Activated naive CD4-positive, alpha-beta T cell treated with anti-CD3 and anti-CD28 coated beads for 36 hours (primary cell): ENCODE data around the gene ANKRD44. TPM values are rescaled to one million over a fixed set of nuclear protein-coding genes. Genes with fewer than 3 reads are reported as not detected.
"Not testable (repeated sequence)": the region's sequence is repeated elsewhere in the genome, so short reads cannot be mapped to it uniquely, and the experiment has no call there.

Source experiments
- CTCF ChIA-PET: fragments of 350-600 bp; sonication (Branson Sonifier 250); formaldehyde crosslinking; loops from one replicate; lab custom pipeline; 2021; ENCODE audit warnings: antibody characterized with exemption; lab: Charles Lee
- DNase-seq: peaks from one replicate; pipeline ENCODE4 v3.0.0-alpha.2; 2020
- H3K27ac Mint-ChIP-seq: one replicate; pipeline ENCODE4 v1.8.0; 2021; ENCODE audit warnings: mild to moderate bottlenecking, mixed read lengths
- H3K27me3 Mint-ChIP-seq: one replicate; pipeline ENCODE4 v1.8.0; 2021; ENCODE audit warnings: low read depth, mixed read lengths
- H3K36me3 Mint-ChIP-seq: one replicate; pipeline ENCODE4 v1.8.0; 2021; ENCODE audit warnings: low read depth, mixed read lengths
- H3K4me1 Mint-ChIP-seq: one replicate; pipeline ENCODE4 v1.8.0; 2021; ENCODE audit warnings: low read depth, mixed read lengths
- H3K4me3 Mint-ChIP-seq: one replicate; pipeline ENCODE4 v1.8.0; 2021; ENCODE audit warnings: mild to moderate bottlenecking, moderate library complexity, mixed read lengths
- H3K9me3 Mint-ChIP-seq: one replicate; pipeline ENCODE4 v1.8.0; 2021; ENCODE audit warnings: mixed read lengths
- intact Hi-C: fragments of 100-400 bp; cut with micrococcal nuclease; formaldehyde crosslinking; loops from one replicate; pipeline ENCODE4 v1.15.1; 2023
- total RNA-seq, 2 experiments: library from RNA; stranded (reverse); gene quantifications; one replicate each; pipeline ENCODE4 v1.2.3, GENCODE V29; 2021

Gene ANKRD44
- total RNA-seq, 2 experiments from 2014 or later: 87.8 to 101 TPM

GRCh38 chr2:197069958-197070357 lies 240.6 kb downstream of the ANKRD44 start:
- Mint-ChIP-seq H3K27ac (peak overlapping the region; percentile 77), H3K4me1 (peaks cover 69% of the 10 kb centered on the region), H3K4me3 (no peak overlapping the region), H3K27me3 (no peaks in the 10 kb centered on the region), H3K36me3 (peaks cover 61% of the 10 kb centered on the region), H3K9me3 (peaks cover 5% of the 10 kb centered on the region)
- intact Hi-C loops: loop anchor here (2.0 to 5.0 kb wide), 2 partner anchors 27 to 257 kb away; no protein-coding TSS in a partner anchor
- no peak for DNase-seq
- CTCF ChIA-PET: interaction anchor here (0.6 to 1.1 kb wide), 2 partner anchors 9 to 62 kb away, joined by 3 to 6 read pairs; no protein-coding TSS in a partner anchor

GRCh38 chr2:197062574-197062973 lies 248.0 kb downstream of the ANKRD44 start:
- Mint-ChIP-seq H3K36me3 (peaks cover 77% of the 10 kb centered on the region), H3K4me1 (peaks cover 45% of the 10 kb centered on the region)
- CTCF ChIA-PET, H3K27ac Mint-ChIP-seq, H3K9me3 Mint-ChIP-seq, DNase-seq, H3K27me3 Mint-ChIP-seq, H3K4me3 Mint-ChIP-seq, intact Hi-C loops: not testable (repeated sequence)

GRCh38 chr2:197059477-197059876 lies 251.1 kb downstream of the ANKRD44 start:
- Mint-ChIP-seq H3K4me1 (peaks cover 33% of the 10 kb centered on the region), H3K27ac (peak overlapping the region; percentile 14), H3K9me3 (peaks cover 17% of the 10 kb centered on the region), H3K36me3 (peaks cover 78% of the 10 kb centered on the region), H3K27me3 (no peaks in the 10 kb centered on the region), H3K4me3 (no peak overlapping the region)
- intact Hi-C loops: no loop called here
- DNase-seq: no peak
- CTCF ChIA-PET: interaction anchor here (1.0 to 1.2 kb wide), 3 partner anchors 10 to 55 kb away, joined by 3 to 4 read pairs (median 3); no protein-coding TSS in a partner anchor

GRCh38 chr2:197058777-197059300 lies 251.7 kb downstream of the ANKRD44 start:
- intact Hi-C loops: no loop called here
- H3K9me3 Mint-ChIP-seq: peaks cover 17% of the 10 kb centered on the region
- no peak overlapping the region for H3K4me3 Mint-ChIP-seq
- no peaks in the 10 kb centered on the region for H3K27me3 Mint-ChIP-seq
- peaks cover 33% of the 10 kb centered on the region for H3K4me1 Mint-ChIP-seq
- CTCF ChIA-PET: interaction anchor here (0.7 to 1.2 kb wide), 3 partner anchors 10 to 1056 kb away, joined by 3 to 4 read pairs (median 3); no protein-coding TSS in a partner anchor
- H3K27ac Mint-ChIP-seq: no peak overlapping the region
- H3K36me3 Mint-ChIP-seq: peaks cover 78% of the 10 kb centered on the region
- DNase-seq: no peak

- DNase-seq: no peak
- intact Hi-C loops: no loop called here
- Mint-ChIP-seq H3K9me3 (peaks cover 17% of the 10 kb centered on the region), H3K36me3 (peaks cover 75% of the 10 kb centered on the region), H3K27me3 (no peaks in the 10 kb centered on the region), H3K27ac (no peak overlapping the region), H3K4me1 (peaks cover 26% of the 10 kb centered on the region), H3K4me3 (no peak overlapping the region)
- CTCF ChIA-PET: interaction anchor here (0.6 to 0.7 kb wide), 2 partner anchors 285 to 1057 kb away, joined by 3 to 4 read pairs; no protein-coding TSS in a partner anchor
These were observed 252.6 kb downstream of the ANKRD44 start for GRCh38 chr2:197057959-197058358.

GRCh38 chr2:197055045-197055444 lies 255.5 kb downstream of the ANKRD44 start:
- Mint-ChIP-seq H3K36me3 (peaks cover 77% of the 10 kb centered on the region), H3K27me3 (no peaks in the 10 kb centered on the region), H3K4me1 (peaks cover 23% of the 10 kb centered on the region), H3K4me3 (no peak overlapping the region), H3K9me3 (peaks cover 17% of the 10 kb centered on the region), H3K27ac (peak overlapping the region; percentile 76)
- no peak for DNase-seq
- intact Hi-C loops: no loop called here
- CTCF ChIA-PET: interaction anchor here (1.1 to 1.9 kb wide), 2 partner anchors 13 to 23 kb away, joined by 4 to 5 read pairs; no protein-coding TSS in a partner anchor

GRCh38 chr2:197054437-197054836 lies 256.1 kb downstream of the ANKRD44 start:
- DNase-seq: no peak
- Mint-ChIP-seq H3K4me1 (peaks cover 21% of the 10 kb centered on the region), H3K27me3 (no peaks in the 10 kb centered on the region), H3K4me3 (no peak overlapping the region), H3K36me3 (peaks cover 75% of the 10 kb centered on the region), H3K27ac (peak overlapping the region; percentile 76), H3K9me3 (peaks cover 17% of the 10 kb centered on the region)
- CTCF ChIA-PET: interaction anchor here (0.7 to 1.9 kb wide), 3 partner anchors 12 to 306 kb away, joined by 3 to 5 read pairs (median 4); no protein-coding TSS in a partner anchor
- intact Hi-C loops: loop anchor here (1.0 kb wide), 1 partner anchor 12 kb away; no protein-coding TSS in a partner anchor

- intact Hi-C loops: no loop called here
- Mint-ChIP-seq H3K27ac (peak overlapping the region; percentile 28), H3K27me3 (no peaks in the 10 kb centered on the region), H3K36me3 (peaks cover 69% of the 10 kb centered on the region), H3K9me3 (peaks cover 17% of the 10 kb centered on the region), H3K4me1 (peaks cover 21% of the 10 kb centered on the region), H3K4me3 (no peak overlapping the region)
- DNase-seq: no peak
- CTCF ChIA-PET: no interaction called here
These were observed 258.2 kb downstream of the ANKRD44 start for GRCh38 chr2:197052356-197052755.

GRCh38 chr2:197045115-197045514 lies 265.5 kb downstream of the ANKRD44 start:
- intact Hi-C loops: no loop called here
- no peaks in the 10 kb centered on the region for H3K27me3 Mint-ChIP-seq
- peaks cover 26% of the 10 kb centered on the region for H3K4me1 Mint-ChIP-seq
- H3K27ac Mint-ChIP-seq: peak overlapping the region; percentile 46
- H3K36me3 Mint-ChIP-seq: peaks cover 27% of the 10 kb centered on the region
- DNase-seq: no peak
- CTCF ChIA-PET: interaction anchor here (0.9 kb wide), 1 partner anchor 30 kb away, joined by 5 read pairs; no protein-coding TSS in a partner anchor
- H3K9me3 Mint-ChIP-seq: no peaks in the 10 kb centered on the region
- H3K4me3 Mint-ChIP-seq: no peak overlapping the region

- peaks cover 24% of the 10 kb centered on the region for H3K36me3 Mint-ChIP-seq
- intact Hi-C loops: loop anchor here (1.0 to 2.0 kb wide), 4 partner anchors 12 to 115 kb away; no protein-coding TSS in a partner anchor
- H3K27ac Mint-ChIP-seq: peak overlapping the region; percentile 85
- no peak overlapping the region for H3K4me3 Mint-ChIP-seq
- CTCF ChIA-PET: interaction anchor here (0.6 to 1.7 kb wide), 2 partner anchors 12 to 84 kb away, joined by 4 to 5 read pairs; no protein-coding TSS in a partner anchor
- peaks cover 35% of the 10 kb centered on the region for H3K4me1 Mint-ChIP-seq
- H3K9me3 Mint-ChIP-seq: no peaks in the 10 kb centered on the region
- H3K27me3 Mint-ChIP-seq: no peaks in the 10 kb centered on the region
- peak; percentile 45 for DNase-seq
These were observed 267.8 kb downstream of the ANKRD44 start for GRCh38 chr2:197042739-197043196.

GRCh38 chr2:197037863-197038398 lies 272.6 kb downstream of the ANKRD44 start:
- Mint-ChIP-seq H3K4me1 (peaks cover 56% of the 10 kb centered on the region), H3K4me3 (no peak overlapping the region)

GRCh38 chr2:197035002-197035401 lies 275.6 kb downstream of the ANKRD44 start:
- CTCF ChIA-PET: interaction anchor here (0.9 to 1.3 kb wide), 2 partner anchors 24 to 134 kb away, joined by 3 to 8 read pairs; no protein-coding TSS in a partner anchor
- H3K4me1 Mint-ChIP-seq: peaks cover 53% of the 10 kb centered on the region
- H3K4me3 Mint-ChIP-seq: no peak overlapping the region

More at GRCh38 chr2:197037863-197038398, 272.6 kb downstream of the ANKRD44 start:
- intact Hi-C loops: loop anchor here (1.0 kb wide), 1 partner anchor 287 kb away; no protein-coding TSS in a partner anchor
- Mint-ChIP-seq H3K27ac (peak overlapping the region; percentile 57), H3K9me3 (no peaks in the 10 kb centered on the region), H3K36me3 (peaks cover 36% of the 10 kb centered on the region), H3K27me3 (no peaks in the 10 kb centered on the region)
- no peak for DNase-seq
- CTCF ChIA-PET: no interaction called here

More at GRCh38 chr2:197035002-197035401, 275.6 kb downstream of the ANKRD44 start:
- Mint-ChIP-seq H3K27me3 (no peaks in the 10 kb centered on the region), H3K9me3 (no peaks in the 10 kb centered on the region), H3K27ac (peak overlapping the region; percentile 85), H3K36me3 (peaks cover 40% of the 10 kb centered on the region)
- peak; percentile 30 for DNase-seq
- intact Hi-C loops: no loop called here
